K562 (cell line): ENCODE measurements around the gene CEP350. TPM values are rescaled to one million over a fixed set of nuclear protein-coding genes. Genes with fewer than 3 reads are reported as not detected.
A peak's percentile ranks its signal among the peaks of the same experiment; 100 is the strongest.

ENCODE experiments used
- C11orf30 ChIP-seq: fragments of 450-650 bp; IDR thresholded peaks from 2 replicates; pipeline ENCODE4 v1.6.1; 2016; ENCODE audit warnings: low read depth, mild to moderate bottlenecking
- CHD2 ChIP-seq: IDR thresholded peaks from 2 replicates; pipeline ENCODE4 v1.6.1; 2011; ENCODE audit warnings: low read depth, low read length
- ELF4 ChIP-seq: fragments of 450-650 bp; formaldehyde crosslinking; IDR thresholded peaks from 2 replicates; pipeline ENCODE4 v1.4.0; 2022; ENCODE audit warnings: missing genetic modification characterization
- EP400 ChIP-seq: fragments of 450-650 bp; IDR thresholded peaks from 2 replicates; pipeline ENCODE4 v1.6.1; 2017; ENCODE audit warnings: antibody characterized with exemption, mild to moderate bottlenecking, moderate library complexity
- FOXA3 ChIP-seq, 2 experiments: fragments of 450-650 bp in 1 of 2; sonication (generic) in 1 of 2; formaldehyde crosslinking; IDR thresholded peaks in 1 of 2; conservative IDR thresholded peaks in 1 of 2; 2 replicates each; pipeline versions ENCODE4 v1.4.0 to v1.8.0; 2020 to 2022; ENCODE audit warnings: mild to moderate bottlenecking in 2 of 2, missing genetic modification reagents in 1 of 2
- LCOR ChIP-seq: sonication (generic); formaldehyde crosslinking; IDR thresholded peaks from 2 replicates; pipeline ENCODE4 v1.8.0; 2022; ENCODE audit warnings: mild to moderate bottlenecking, missing genetic modification reagents
- MCM2 ChIP-seq: fragments of 450-650 bp; IDR thresholded peaks from 2 replicates; pipeline ENCODE4 v1.6.1; 2017; ENCODE audit warnings: low read depth, mild to moderate bottlenecking
- NFRKB ChIP-seq: fragments of 450-650 bp; IDR thresholded peaks from 2 replicates; pipeline ENCODE4 v1.6.1; 2016; ENCODE audit warnings: low read depth
- POLR2AphosphoS5 ChIP-seq: IDR thresholded peaks from 2 replicates; pipeline ENCODE4 v1.6.1; 2011; ENCODE audit warnings: mild to moderate bottlenecking, low read depth, low read length, moderate library complexity; ENCODE audit not compliant: control insufficient read depth, insufficient read depth
- SLC30A9 ChIP-seq: fragments of 250-450 bp; sonication (Bioruptor Pico); IDR thresholded peaks from 2 replicates; pipeline ENCODE4 v1.8.0; 2022; ENCODE audit warnings: mild to moderate bottlenecking, moderate library complexity
- SMC3 ChIP-seq: conservative IDR thresholded peaks from 2 replicates; pipeline ENCODE4 v1.6.1; 2011; ENCODE audit warnings: low read depth, low read length, improper control_type of control experiment; ENCODE audit not compliant: insufficient read depth
- STAT6 ChIP-seq: sonication (generic); formaldehyde crosslinking; IDR thresholded peaks from 2 replicates; pipeline ENCODE4 v1.8.1; 2023; ENCODE audit warnings: mild to moderate bottlenecking, missing genetic modification reagents
- TAF1 ChIP-seq: IDR thresholded peaks from 2 replicates; pipeline ENCODE4 v1.6.1; 2011; ENCODE audit warnings: mild to moderate bottlenecking, low read length, moderate library complexity; ENCODE audit not compliant: insufficient read depth, control insufficient read depth, severe bottlenecking; ENCODE audit errors: extremely low read depth
- TEAD2 ChIP-seq: fragments of 450-650 bp; IDR thresholded peaks from 2 replicates; pipeline ENCODE4 v1.6.1; 2016; ENCODE audit warnings: missing genetic modification characterization, control low read depth, missing compliant biosample characterization
- TFAM ChIP-seq: fragments of 250-450 bp; sonication (Bioruptor Pico); conservative IDR thresholded peaks from 2 replicates; pipeline ENCODE4 v1.5.0; 2021; ENCODE audit warnings: mild to moderate bottlenecking, moderate library complexity
- VEZF1 ChIP-seq: fragments of 200-800 bp; sonication (Bioruptor generic); IDR thresholded peaks from 2 replicates; pipeline ENCODE4 v1.6.1; 2017; ENCODE audit warnings: missing genetic modification characterization, missing compliant biosample characterization
- ZBTB33 ChIP-seq: sonication (generic); formaldehyde crosslinking; IDR thresholded peaks from 2 replicates; pipeline ENCODE4 v1.8.1; 2023; ENCODE audit warnings: mild to moderate bottlenecking, missing genetic modification reagents
- ZNF217 ChIP-seq: sonication (generic); formaldehyde crosslinking; IDR thresholded peaks from 2 replicates; pipeline ENCODE4 v1.8.0; 2022; ENCODE audit warnings: mild to moderate bottlenecking, missing genetic modification reagents
- ZNF583 ChIP-seq: fragments of 250-450 bp; sonication (Bioruptor Pico); IDR thresholded peaks from 2 replicates; pipeline ENCODE4 v1.4.0; 2020
- polyA plus RNA-seq, 8 experiments: library from polyadenylated mRNA; depleted of rRNA in 4 of 8; stranded (reverse) in 5 of 8; unstranded in 3 of 8; fragments of >200 nt; fragmentation: Nextera tagmentation in 2 of 8; fragmentation: Illumina TruSeq in 1 of 8; extraction: Ambion mirVana in 2 of 8; extraction: Trizol in 1 of 8; gene quantifications; 2 replicates each; pipeline versions ENCODE4 v1.2.1 to v1.2.3, GENCODE V29; 2011 to 2014; ENCODE audit warnings: inconsistent platforms in 1 of 8, missing spikeins in 1 of 8
- total RNA-seq, 7 experiments: library from RNA; depleted of rRNA in 6 of 7; stranded (reverse); fragments of >200 nt in 6 of 7; fragmentation: Illumina TruSeq in 2 of 7; extraction: Trizol in 2 of 7; gene quantifications; 2 replicates each; pipeline versions ENCODE4 v1.2.1 to v1.2.3, GENCODE V29; 2011 to 2021; ENCODE audit warnings: low replicate concordance in 1 of 7

Gene CEP350
- total and polyA plus RNA-seq, 9 of the 15 experiments (the other 6 are each of a cell fraction or from before 2014, with no cell fraction given) = 8.3 to 64.3 (median 28.0) TPM

GRCh38 chr1:179955287-179955680 is 674 bp downstream of the CEP350 start (continued):
- no peak for TF ChIP-seq MCM2
- TF ChIP-seq EP400 = no peak
- no peak for TF ChIP-seq VEZF1 (CRISPR knock-in tag)
- TF ChIP-seq TFAM (CRISPR knock-in tag) = no peak
- TF ChIP-seq SMC3 = no peak
- no peak for TF ChIP-seq TAF1
- 0 out of 2 replicates have a peak, but pooled peaks have one; percentile 26 for TF ChIP-seq SLC30A9
- 0 out of 2 replicates have a peak, but pooled peaks have one; percentile 40 for TF ChIP-seq POLR2AphosphoS5
- peak; percentile 2; the same call in 1 of the 2 replicates for TF ChIP-seq ZNF217 (CRISPR knock-in tag)
- TF ChIP-seq ZNF583 = no peak
- no peak for TF ChIP-seq NFRKB
- TF ChIP-seq FOXA3 (CRISPR knock-in tag; conservative IDR thresholded peaks at IDR 0.05 in 1 of 2, IDR thresholded peaks at IDR 0.05 in 1 of 2) = no peak
- TF ChIP-seq C11orf30 = no peak
- no peak for TF ChIP-seq TEAD2
- TF ChIP-seq ELF4 (CRISPR knock-in tag) = no peak
- TF ChIP-seq ZBTB33 (CRISPR knock-in tag) = no peak
- TF ChIP-seq STAT6 (CRISPR knock-in tag) = 0 out of 2 replicates have a peak, but pooled peaks have one; percentile 31
- peak; percentile 68 for TF ChIP-seq LCOR (CRISPR knock-in tag)
- no peak for TF ChIP-seq CHD2
